Stromal cell of bone marrow (primary cell): ENCODE data around the gene TRIM75.
"Not testable (repeated sequence)": the region's sequence is repeated elsewhere in the genome, so short reads cannot be mapped to it uniquely, and the experiment has no call there.

Experiments
- DNase-seq: peaks from one replicate; pipeline ENCODE4 v3.0.0-alpha.2; 2012; ENCODE audit warnings: low read depth

The TRIM75 gene

GRCh38 chr4:165053645-165054044, at the start of gene TRIM75:
TSS of gene TRIM75 (plus strand) at chr4:165053866. CDS start at chr4:165059148, 5,282 bp downstream.
- no peak for DNase-seq

- DNase-seq, result no peak
Observed at GRCh38 chr4:165005352-165005925, 48.2 kb upstream of the TRIM75 start.

- no peak for DNase-seq
Observed at GRCh38 chr4:165006456-165006855, 47.2 kb upstream of the TRIM75 start.

GRCh38 chr4:165006886-165007285, 46.8 kb upstream of the TRIM75 start:
- DNase-seq, result no peak

- no peak for DNase-seq
Observed at GRCh38 chr4:165009493-165010227, 44.0 kb upstream of the TRIM75 start.

- no peak for DNase-seq
Observed at GRCh38 chr4:165010487-165010886, 43.2 kb upstream of the TRIM75 start.

GRCh38 chr4:165010991-165011390, 42.7 kb upstream of the TRIM75 start:
- DNase-seq, result no peak

- DNase-seq, result no peak
Observed at GRCh38 chr4:165011403-165011802, 42.3 kb upstream of the TRIM75 start.

GRCh38 chr4:165013691-165014090, 40.0 kb upstream of the TRIM75 start:
- no peak for DNase-seq

- DNase-seq, result no peak
Observed at GRCh38 chr4:165016971-165017370, 36.7 kb upstream of the TRIM75 start.

GRCh38 chr4:165019995-165020394, 33.7 kb upstream of the TRIM75 start:
- DNase-seq, result not testable (repeated sequence)

- DNase-seq, result not testable (repeated sequence)
Observed at GRCh38 chr4:165025782-165026181, 27.9 kb upstream of the TRIM75 start.

- no peak for DNase-seq
Observed at GRCh38 chr4:165027762-165028402, 25.8 kb upstream of the TRIM75 start.

- DNase-seq, result no peak
Observed at GRCh38 chr4:165031436-165032211, 22.0 kb upstream of the TRIM75 start, which contains the start of gene TRIM60. TSS of gene TRIM60 (plus strand) at chr4:165031999. CDS start at chr4:165040073, 8,074 bp downstream.

- DNase-seq, result no peak
Observed at GRCh38 chr4:165048170-165048569, 5.5 kb upstream of the TRIM75 start.

GRCh38 chr4:165052627-165053026, 1.0 kb upstream of the TRIM75 start:
- no peak for DNase-seq

- DNase-seq, result no peak
Observed at GRCh38 chr4:165055601-165056000, 1.9 kb downstream of the TRIM75 start.

- no peak for DNase-seq
Observed at GRCh38 chr4:165058666-165059065, 5.0 kb downstream of the TRIM75 start.

- no peak for DNase-seq
Observed at GRCh38 chr4:165059386-165059785, 5.7 kb downstream of the TRIM75 start.

GRCh38 chr4:165060938-165061337, 7.3 kb downstream of the TRIM75 start:
- no peak for DNase-seq

GRCh38 chr4:165070560-165070959, 16.9 kb downstream of the TRIM75 start:
- no peak for DNase-seq

- DNase-seq, result not testable (repeated sequence)
Observed at GRCh38 chr4:165073346-165073745, 19.7 kb downstream of the TRIM75 start.
